ENCODE measurements around the gene UPK3BL2. TPM values are rescaled to one million over a fixed set of nuclear protein-coding genes. Genes with fewer than 3 reads are reported as not detected.
"Not testable (repeated sequence)": the region's sequence is repeated elsewhere in the genome, so short reads cannot be mapped to it uniquely, and the experiment has no call there.

UPK3BL2 gene
- total and polyA plus RNA-seq, 9 of the 15 experiments (the other 6 are each of a cell fraction or from before 2014, with no cell fraction given) = 0.77 to 24.8 (median 6.9) TPM; not detected in 1

DNA sequence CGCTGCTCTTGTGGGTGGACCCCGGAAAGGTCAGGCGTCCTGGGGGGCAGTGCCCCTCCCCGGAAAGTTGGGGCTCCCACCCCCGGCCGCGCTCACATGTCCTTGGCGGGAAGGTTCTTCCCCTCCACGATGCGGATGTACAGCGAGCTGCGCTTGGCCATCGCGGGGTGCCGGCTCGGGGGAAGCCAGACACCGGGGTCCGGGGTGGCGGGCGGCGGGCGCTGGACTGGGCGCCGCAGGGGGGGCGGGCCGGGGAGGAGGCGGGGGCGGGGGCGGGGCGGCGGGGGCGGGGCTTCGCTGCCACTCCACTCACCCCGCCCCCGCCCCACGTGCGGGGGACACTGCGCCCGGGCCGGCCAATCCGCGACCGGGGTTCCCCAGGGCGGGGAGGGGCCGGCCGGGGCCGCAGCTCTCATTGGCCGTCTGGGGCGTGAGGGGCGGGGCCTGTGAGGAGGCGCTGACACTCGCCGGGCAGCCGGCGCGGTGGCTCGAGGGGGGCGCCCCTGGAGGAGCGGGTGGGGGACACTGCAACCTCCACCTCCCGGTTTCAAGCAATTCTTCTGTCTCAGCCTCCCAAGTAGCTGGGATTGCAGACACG is 25.8 kb downstream of the UPK3BL2 start, which contains the start of gene RASA4B:
RASA4B (minus strand) TSS at position 228 of the 598 bp plus-strand sequence; CDS start at position 161, 67 bp downstream.
- in situ Hi-C loops (cut with MboI); H3K36me3 ChIP-seq (ENCODE audit: control insufficient read depth, insufficient read depth, low read length); POLR2A ChIA-PET; H3K27me3 ChIP-seq (ENCODE audit: control insufficient read depth in 2 of 2, insufficient read depth in 2 of 2, low read length in 2 of 2); CTCF ChIA-PET (ENCODE audit: low intra/inter-chr PET ratio); H3K79me2 ChIP-seq (ENCODE audit: control insufficient read depth, insufficient read depth, low read length); H2AFZ ChIP-seq (ENCODE audit: low read depth, low read length); H3K9me1 ChIP-seq (ENCODE audit: control insufficient read depth, insufficient read depth, low read length); H3K9ac ChIP-seq (ENCODE audit: insufficient read depth in 1 of 2, low read depth in 2 of 2, low read length in 2 of 2); H3K27ac ChIP-seq (ENCODE audit: extremely low read depth, low read depth, low read length); H3K9me3 ChIP-seq (replicated peaks; ENCODE audit: control insufficient read depth, insufficient read depth, low read depth, low read length); intact Hi-C loops (cut with micrococcal nuclease); FAIRE-seq; H3K4me2 ChIP-seq (ENCODE audit: insufficient read depth, low read length); H4K20me1 ChIP-seq (replicated peaks; ENCODE audit: control insufficient read depth, insufficient read depth, low read length); BruUV-seq (replicated peaks); H3K4me1 ChIP-seq (replicated peaks in 1 of 2; ENCODE audit: control insufficient read depth in 2 of 2, insufficient read depth in 2 of 2, low read length in 2 of 2): not testable (repeated sequence)
- WGBS (ENCODE audit: insufficient coverage, low coverage, missing lambda C conversion rate) = no CpG with 5 or more reads among the region's 61 CpGs
- ATAC-seq (peak; percentile 100), DNase-seq (ENCODE audit: extremely low read depth in 1 of 4, low spot score in 3 of 4) (peak in 1 of 4 experiments; percentile 34)
- TF ChIP-seq, protein P1, sequence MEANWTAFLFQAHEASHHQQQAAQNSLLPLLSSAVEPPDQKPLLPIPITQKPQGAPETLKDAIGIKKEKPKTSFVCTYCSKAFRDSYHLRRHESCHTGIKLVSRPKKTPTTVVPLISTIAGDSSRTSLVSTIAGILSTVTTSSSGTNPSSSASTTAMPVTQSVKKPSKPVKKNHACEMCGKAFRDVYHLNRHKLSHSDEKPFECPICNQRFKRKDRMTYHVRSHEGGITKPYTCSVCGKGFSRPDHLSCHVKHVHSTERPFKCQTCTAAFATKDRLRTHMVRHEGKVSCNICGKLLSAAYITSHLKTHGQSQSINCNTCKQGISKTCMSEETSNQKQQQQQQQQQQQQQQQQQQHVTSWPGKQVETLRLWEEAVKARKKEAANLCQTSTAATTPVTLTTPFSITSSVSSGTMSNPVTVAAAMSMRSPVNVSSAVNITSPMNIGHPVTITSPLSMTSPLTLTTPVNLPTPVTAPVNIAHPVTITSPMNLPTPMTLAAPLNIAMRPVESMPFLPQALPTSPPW (CRISPR knock-in tag; IDR thresholded peaks at IDR 0.05) = peak; percentile 56
- H3K4me3 ChIP-seq = peak within 1 kb of the TSS; percentile 26; the same call in 1 of the 2 replicates

DNA sequence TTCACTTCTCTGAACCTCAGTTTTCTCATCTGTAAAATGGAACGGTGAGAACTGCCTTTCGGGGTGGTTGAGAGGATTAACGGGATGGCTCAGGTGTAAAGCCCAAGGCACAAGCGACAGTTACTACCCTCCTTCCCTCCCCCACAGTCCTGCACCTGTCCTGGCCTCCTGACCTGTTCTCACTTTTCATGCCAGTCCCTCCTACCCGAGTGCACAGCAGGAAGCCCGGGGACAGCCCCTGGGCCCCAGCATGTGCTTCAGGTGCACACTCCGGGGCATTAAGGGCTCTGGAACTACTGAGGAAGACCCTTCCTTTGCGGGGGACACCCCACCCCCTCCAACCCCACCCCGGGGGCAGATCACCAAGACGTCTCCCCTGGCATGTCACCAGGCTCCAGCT is 26.5 kb downstream of the UPK3BL2 start:
- H3K4me1 ChIP-seq (replicated peaks in 1 of 2; ENCODE audit: control insufficient read depth in 2 of 2, insufficient read depth in 2 of 2, low read length in 2 of 2); ATAC-seq; H3K27ac ChIP-seq (ENCODE audit: extremely low read depth, low read depth, low read length); H3K27me3 ChIP-seq (ENCODE audit: control insufficient read depth in 2 of 2, insufficient read depth in 2 of 2, low read length in 2 of 2); H3K79me2 ChIP-seq (ENCODE audit: control insufficient read depth, insufficient read depth, low read length); in situ Hi-C loops (cut with MboI); H3K4me2 ChIP-seq (ENCODE audit: insufficient read depth, low read length); FAIRE-seq; DNase-seq (ENCODE audit: extremely low read depth in 1 of 4, low spot score in 3 of 4); intact Hi-C loops (cut with micrococcal nuclease); H3K9me3 ChIP-seq (replicated peaks; ENCODE audit: control insufficient read depth, insufficient read depth, low read depth, low read length); H2AFZ ChIP-seq (ENCODE audit: low read depth, low read length); H3K4me3 ChIP-seq; POLR2A ChIA-PET; H3K9ac ChIP-seq (ENCODE audit: insufficient read depth in 1 of 2, low read depth in 2 of 2, low read length in 2 of 2); BruUV-seq (replicated peaks); CTCF ChIA-PET (ENCODE audit: low intra/inter-chr PET ratio); H4K20me1 ChIP-seq (replicated peaks; ENCODE audit: control insufficient read depth, insufficient read depth, low read length); H3K36me3 ChIP-seq (ENCODE audit: control insufficient read depth, insufficient read depth, low read length); H3K9me1 ChIP-seq (ENCODE audit: control insufficient read depth, insufficient read depth, low read length): not testable (repeated sequence)
- no CpG with 5 or more reads among the region's 10 CpGs for WGBS (ENCODE audit: insufficient coverage, low coverage, missing lambda C conversion rate)

DNA sequence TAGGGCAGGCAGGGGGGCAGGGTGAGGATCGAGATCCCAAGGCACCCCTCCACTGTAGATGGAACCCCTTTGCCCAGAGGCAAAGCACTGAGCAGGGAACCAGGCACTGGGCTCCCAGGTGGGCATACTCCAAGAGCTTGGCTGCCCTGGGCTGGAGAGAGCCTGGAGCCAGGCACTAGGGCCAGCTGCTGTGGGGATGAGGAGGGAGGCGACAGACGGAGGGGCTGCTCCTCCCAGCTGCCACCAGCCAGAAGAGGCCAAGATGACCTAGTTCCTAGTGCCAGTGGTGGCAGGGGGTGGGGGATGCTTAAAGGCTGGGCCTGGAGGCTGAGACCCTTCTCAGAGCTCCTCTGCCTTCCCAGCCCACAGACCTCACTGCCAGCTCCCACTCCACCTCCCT is 27.6 kb downstream of the UPK3BL2 start:
- H3K9me1 ChIP-seq (ENCODE audit: control insufficient read depth, insufficient read depth, low read length); H3K36me3 ChIP-seq (ENCODE audit: control insufficient read depth, insufficient read depth, low read length); in situ Hi-C loops (cut with MboI); H3K9ac ChIP-seq (ENCODE audit: insufficient read depth in 1 of 2, low read depth in 2 of 2, low read length in 2 of 2); DNase-seq (ENCODE audit: extremely low read depth in 1 of 4, low spot score in 3 of 4); H3K27ac ChIP-seq (ENCODE audit: extremely low read depth, low read depth, low read length); intact Hi-C loops (cut with micrococcal nuclease); BruUV-seq (replicated peaks); H3K9me3 ChIP-seq (replicated peaks; ENCODE audit: control insufficient read depth, insufficient read depth, low read depth, low read length); H3K27me3 ChIP-seq (ENCODE audit: control insufficient read depth in 2 of 2, insufficient read depth in 2 of 2, low read length in 2 of 2); H4K20me1 ChIP-seq (replicated peaks; ENCODE audit: control insufficient read depth, insufficient read depth, low read length); CTCF ChIA-PET (ENCODE audit: low intra/inter-chr PET ratio); H3K4me1 ChIP-seq (replicated peaks in 1 of 2; ENCODE audit: control insufficient read depth in 2 of 2, insufficient read depth in 2 of 2, low read length in 2 of 2); H3K4me2 ChIP-seq (ENCODE audit: insufficient read depth, low read length); H3K4me3 ChIP-seq; H2AFZ ChIP-seq (ENCODE audit: low read depth, low read length); H3K79me2 ChIP-seq (ENCODE audit: control insufficient read depth, insufficient read depth, low read length); ATAC-seq; POLR2A ChIA-PET; FAIRE-seq: not testable (repeated sequence)
- no CpG with 5 or more reads among the region's 3 CpGs for WGBS (ENCODE audit: insufficient coverage, low coverage, missing lambda C conversion rate)
